HG03097 (cell line): ENCODE results near the gene SEC14L5.

Experiments used
- ATAC-seq: cut with Tn5 transposase; IDR thresholded peaks from one replicate; pipeline ENCODE4 v1.9.1; 2021; ENCODE audit not compliant: unreplicated experiment, low FRiP score

SEC14L5 gene

GRCh38 chr16:5007256-5007655 lies 49.1 kb downstream of the SEC14L5 start:
- no peak for ATAC-seq

GRCh38 chr16:5008311-5008731 lies 50.2 kb downstream of the SEC14L5 start:
- ATAC-seq: no peak

DNA sequence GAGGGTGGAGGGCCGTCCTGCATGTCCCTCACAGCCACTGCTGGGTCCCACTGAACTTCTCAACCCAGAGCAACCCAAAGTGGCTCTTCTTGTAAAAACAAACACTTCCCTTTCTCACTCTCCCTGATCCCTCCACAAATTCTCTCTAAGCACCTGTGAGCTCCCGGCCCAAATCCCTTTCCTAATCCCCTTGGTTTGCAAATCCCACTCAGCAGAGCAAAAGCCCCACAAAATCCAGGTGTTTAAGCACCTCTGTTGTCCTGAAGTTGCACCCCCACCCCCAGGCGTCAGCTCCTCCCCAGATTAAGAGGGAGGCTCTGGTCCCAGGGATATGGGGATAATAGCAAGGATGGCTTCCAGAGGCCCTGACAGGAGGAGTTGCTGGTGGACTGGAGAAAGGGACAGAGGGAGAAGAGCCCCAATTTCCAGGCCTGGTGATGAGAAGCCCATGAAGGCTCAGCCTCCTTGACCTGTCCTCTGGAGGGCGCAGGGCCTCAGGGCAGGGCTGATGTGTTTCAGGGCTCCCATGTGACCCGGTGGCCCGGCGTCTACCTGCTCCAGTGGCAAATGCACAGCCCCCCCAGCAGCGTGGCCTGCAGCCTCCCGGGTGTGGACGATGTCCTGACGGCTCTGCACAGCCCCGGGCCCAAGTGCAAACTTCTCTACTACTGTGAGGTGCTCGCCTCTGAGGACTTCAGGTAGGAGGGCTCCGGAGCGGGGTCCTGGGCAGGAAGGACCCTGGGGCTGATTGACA lies 52.6 kb downstream of the SEC14L5 start:
- ATAC-seq: no peak

GRCh38 chr16:5011637-5012036 lies 53.5 kb downstream of the SEC14L5 start:
- ATAC-seq: no peak

GRCh38 chr16:5012887-5013286 lies 54.8 kb downstream of the SEC14L5 start:
- no peak for ATAC-seq

- ATAC-seq: no peak
Measured at GRCh38 chr16:5015351-5015750, 57.2 kb downstream of the SEC14L5 start.

DNA sequence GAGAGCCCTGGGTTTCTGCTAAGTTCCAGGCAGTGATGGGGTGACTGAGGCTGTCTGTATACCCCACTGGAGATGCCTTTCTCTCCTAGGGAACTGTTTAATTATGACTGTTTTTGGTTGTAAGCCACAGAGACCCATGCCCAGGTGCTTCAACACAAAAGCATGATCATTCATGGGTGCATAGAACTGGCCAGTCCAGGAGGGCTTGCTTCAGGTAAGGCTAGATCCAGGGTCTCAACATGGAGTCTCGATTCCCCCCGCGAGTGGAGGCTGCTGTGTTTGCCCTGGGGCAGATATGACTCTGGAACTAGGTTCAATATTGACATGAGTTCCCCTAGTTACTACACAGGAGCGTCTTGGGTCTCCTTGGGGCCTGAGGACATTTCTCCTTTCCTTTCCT lies 57.8 kb downstream of the SEC14L5 start:
- no peak for ATAC-seq

DNA sequence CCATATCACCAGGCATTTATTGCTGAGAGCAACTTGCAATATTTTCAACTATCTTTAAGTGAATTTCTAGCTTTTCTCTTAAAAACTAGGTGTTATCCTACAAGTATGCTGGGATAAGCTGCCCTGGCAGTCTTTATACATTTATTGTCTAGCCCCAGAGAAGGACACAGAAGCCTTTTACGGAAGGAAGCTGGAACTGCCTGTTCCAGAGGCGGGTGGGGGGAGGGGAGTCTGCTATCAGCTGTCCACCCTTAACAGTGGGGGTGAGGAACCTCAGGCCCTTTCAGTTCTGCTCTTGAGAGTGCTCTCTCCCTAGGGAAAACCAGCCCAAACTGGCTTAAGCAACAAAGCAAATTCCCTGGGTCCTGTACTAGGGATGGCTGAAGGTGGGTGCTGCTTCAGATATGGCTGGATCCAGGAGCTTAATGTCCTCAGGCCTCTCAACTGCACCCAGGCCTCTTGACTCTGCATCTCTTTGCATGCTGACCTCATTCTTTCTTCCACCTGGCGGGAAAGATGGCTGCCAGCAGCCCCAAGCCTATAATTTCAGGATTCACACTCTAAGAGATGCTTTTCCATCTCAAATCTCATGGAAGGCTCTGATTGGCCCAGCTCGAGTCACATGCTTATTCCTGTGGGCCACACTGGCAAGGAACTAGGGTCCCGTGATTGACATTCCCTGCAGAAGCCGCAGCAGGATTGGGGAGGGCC lies 59.0 kb downstream of the SEC14L5 start:
- ATAC-seq: no peak

DNA sequence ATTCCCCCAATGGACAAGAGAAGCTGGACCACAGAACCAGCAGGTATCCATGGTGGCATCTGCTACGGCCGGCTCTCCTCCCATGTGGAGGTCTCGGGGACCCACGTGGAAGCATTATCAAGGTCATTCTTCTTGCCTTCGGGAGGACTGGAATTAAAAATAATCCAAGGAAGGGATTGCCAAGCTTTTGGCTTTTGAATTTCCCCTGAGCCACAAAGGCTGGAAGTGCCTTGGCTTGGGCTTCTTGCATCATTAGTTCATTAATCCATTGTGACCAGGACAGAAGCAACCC lies 59.5 kb downstream of the SEC14L5 start:
- ATAC-seq: no peak

DNA sequence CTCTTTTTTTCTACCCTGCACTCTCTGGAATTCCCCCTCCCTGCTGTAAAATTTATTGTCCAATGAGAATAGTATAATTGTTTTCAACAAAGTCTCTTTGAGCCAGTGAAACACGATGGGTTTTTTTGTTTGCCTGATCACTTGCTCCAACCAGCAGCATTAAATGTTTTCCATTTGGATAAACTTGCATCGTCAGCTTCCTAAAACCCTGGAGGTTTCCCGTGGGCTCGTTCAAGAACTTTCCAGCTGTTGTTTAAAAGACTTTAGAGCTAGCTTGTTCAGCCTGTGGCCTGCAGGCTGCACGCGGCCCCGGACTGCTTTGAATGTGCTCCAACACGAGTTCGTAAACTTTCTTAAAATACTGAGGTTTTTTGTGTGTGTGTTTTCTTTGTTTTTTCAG lies 60.7 kb downstream of the SEC14L5 start:
- ATAC-seq: no peak

DNA sequence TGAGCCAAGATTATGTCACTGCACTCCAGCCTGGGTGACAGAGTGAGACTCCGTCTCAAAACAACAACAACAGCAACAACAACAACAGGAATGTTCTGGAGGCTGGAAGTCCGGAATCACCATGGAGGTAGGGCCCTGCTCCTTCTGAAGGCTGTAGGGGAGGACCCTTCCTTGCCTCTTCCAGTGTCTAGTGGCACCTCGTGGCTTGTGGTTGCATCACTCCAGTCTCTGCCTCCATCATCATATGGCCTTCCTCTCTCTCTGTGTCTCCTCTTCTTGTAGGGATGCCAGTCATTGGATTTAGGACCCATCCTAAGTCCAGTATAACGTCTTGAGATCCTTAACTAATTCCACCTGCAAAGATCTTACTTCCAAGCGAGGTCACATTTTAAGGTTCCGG lies 61.6 kb downstream of the SEC14L5 start:
- ATAC-seq: no peak

DNA sequence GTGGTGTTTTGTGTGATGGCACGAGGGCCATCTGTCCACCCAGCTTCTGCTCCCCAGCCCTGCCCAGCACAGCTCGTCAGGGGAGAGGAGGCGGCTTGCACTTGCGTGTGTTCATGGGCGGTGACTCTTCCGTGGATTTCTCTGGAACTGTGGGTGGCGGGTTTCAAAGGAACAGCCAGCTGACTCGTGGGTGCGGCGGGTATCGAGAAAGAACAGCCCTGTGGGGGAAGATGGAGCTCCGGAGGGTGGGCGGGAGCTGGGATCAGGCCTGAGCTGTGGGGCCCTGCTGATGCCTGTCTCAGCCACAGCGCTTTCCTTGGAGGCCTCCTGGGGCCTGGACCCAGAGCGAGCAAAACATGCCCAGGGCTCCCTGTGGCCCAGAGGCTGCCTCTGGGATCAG lies 62.4 kb downstream of the SEC14L5 start:
- ATAC-seq: no peak

GRCh38 chr16:5022521-5022920 lies 64.4 kb downstream of the SEC14L5 start:
- ATAC-seq: no peak

GRCh38 chr16:5024632-5025031 lies 66.5 kb downstream of the SEC14L5 start:
- no peak for ATAC-seq

DNA sequence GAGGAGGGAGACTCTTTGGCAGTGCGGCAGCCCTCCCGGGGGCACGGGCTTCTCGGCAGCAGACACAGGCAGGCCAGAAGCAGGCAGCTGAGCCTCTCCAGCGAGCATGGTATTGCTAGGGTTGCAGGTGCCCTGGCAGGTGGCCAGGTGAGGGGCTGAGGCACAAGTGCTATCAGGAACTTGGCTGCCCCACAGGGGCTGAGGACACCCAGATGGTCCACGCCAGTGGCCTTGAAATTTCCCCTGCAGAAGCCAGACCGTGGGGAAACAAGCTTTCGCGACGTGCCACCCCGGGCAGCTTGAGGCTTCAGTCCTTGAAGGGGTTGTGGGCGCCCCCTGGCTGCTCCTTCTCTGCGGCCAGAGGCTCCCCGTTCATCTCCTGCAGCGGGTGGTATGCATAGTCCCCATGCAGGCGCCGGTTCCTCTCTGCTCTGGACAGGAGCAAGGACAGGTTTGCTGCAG lies 67.1 kb downstream of the SEC14L5 start:
- no peak for ATAC-seq

GRCh38 chr16:5026664-5027063 lies 68.5 kb downstream of the SEC14L5 start:
- ATAC-seq: no peak

- ATAC-seq: no peak
Measured at GRCh38 chr16:5027086-5027485, 69.0 kb downstream of the SEC14L5 start.

GRCh38 chr16:5027575-5028235 lies 69.6 kb downstream of the SEC14L5 start:
- no peak for ATAC-seq

DNA sequence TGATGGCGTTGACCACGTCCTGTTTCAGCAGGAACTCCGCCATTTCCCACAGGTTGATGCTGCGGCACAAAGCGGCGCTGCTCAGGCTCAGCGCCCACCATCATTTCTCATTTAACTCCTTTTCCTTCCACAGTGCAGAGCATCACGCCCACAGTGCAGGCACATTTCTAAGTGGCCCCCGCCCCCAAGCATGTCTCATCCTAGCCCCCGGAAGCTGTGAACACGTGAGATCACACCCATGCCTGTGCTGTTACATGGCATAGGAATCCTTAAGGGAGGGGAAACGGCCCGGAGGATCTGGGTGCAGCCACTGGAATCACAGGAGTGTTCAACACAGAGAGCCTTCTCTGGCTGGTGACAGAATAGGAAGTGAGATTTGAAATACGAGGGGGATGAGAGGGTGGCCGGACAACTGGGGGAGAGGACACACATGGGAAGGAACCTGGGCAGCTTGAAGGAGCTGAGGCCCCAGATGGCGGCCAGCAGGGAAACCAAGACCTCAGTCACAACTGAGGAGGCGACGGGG lies 70.9 kb downstream of the SEC14L5 start:
- no peak for ATAC-seq

- ATAC-seq: no peak
Measured at GRCh38 chr16:5030251-5030870, 72.2 kb downstream of the SEC14L5 start.

DNA sequence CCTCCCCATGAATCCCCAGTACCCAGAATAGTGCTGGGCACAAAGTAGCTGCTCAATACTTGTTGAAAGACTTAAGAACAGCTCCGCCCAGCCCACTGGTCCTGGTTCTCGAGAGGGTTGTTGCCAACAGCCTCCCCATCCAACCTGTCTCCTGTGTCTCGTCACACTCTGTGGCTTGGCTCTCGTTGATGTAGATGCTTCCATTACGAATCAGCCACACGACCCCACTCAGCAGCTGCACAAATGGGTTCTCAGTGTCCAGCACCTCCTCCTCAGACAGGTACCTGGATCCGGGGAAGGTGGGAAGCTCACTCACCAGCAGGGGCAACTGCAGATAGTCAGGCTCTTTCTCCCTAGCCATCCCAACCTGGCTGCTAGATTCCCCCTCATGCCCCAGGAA lies 73.5 kb downstream of the SEC14L5 start:
- no peak for ATAC-seq
